SK-N-SH (cell line): Measurements from ENCODE around the gene LARGE1. TPM values are rescaled to one million over a fixed set of nuclear protein-coding genes. Genes with fewer than 3 reads are reported as not detected.
A peak's percentile ranks its signal among the peaks of the same experiment; 100 is the strongest.

Experiments used
- CTCF ChIA-PET: fragments of 300-600, 350-600 bp; formaldehyde crosslinking; extraction: SDS; loops from one replicate; lab custom pipeline; 2021; lab: Yijun Ruan, JAX
- POLR2A ChIA-PET: fragments of 350-600 bp; sonication (Branson Sonifier 250); formaldehyde crosslinking; extraction: SDS; loops from one replicate; lab custom pipeline; 2020; ENCODE audit warnings: antibody characterized with exemption, inconsistent platforms; lab: Yijun Ruan, JAX
- DNase-seq: peaks from one replicate; pipeline ENCODE4 v3.0.0; 2012
- H2AFZ ChIP-seq: fragments of 200-600 bp; sonication (generic); 2 replicates; pipeline ENCODE4 v1.8.1; 2016; ENCODE audit warnings: antibody characterized with exemption, mild to moderate bottlenecking, low read depth
- H3F3A ChIP-seq: fragments of 200-600 bp; sonication (generic); replicated peaks from 2 replicates; pipeline ENCODE3; 2016; ENCODE audit warnings: antibody characterized with exemption, mild to moderate bottlenecking; ENCODE audit not compliant: insufficient read depth
- H3K27ac ChIP-seq, 2 experiments: fragments of 200-500 bp in 1 of 2; fragments of 200-600 bp in 1 of 2; sonication (Bioruptor generic) in 1 of 2; sonication (generic), shearing (Covaris generic) in 1 of 2; 2 replicates each; pipeline versions ENCODE4 v1.5.1 to v1.6.1; 2014 to 2016; ENCODE audit warnings: low read depth in 2 of 2, inconsistent platforms in 1 of 2, low read length in 1 of 2, mild to moderate bottlenecking in 1 of 2, mixed read lengths in 1 of 2
- H3K27me3 ChIP-seq: fragments of 200-600 bp; sonication (generic), shearing (Covaris generic); 2 replicates; pipeline ENCODE4 v1.6.1; 2016; ENCODE audit warnings: mixed run types; ENCODE audit not compliant: insufficient read depth
- H3K36me3 ChIP-seq, 2 experiments: fragments of 200-500 bp in 1 of 2; fragments of 200-600 bp in 1 of 2; sonication (Bioruptor generic) in 1 of 2; sonication (generic) in 1 of 2; replicated peaks in 1 of 2; 2 replicates each; pipeline versions ENCODE3 to v1.5.1; 2014 to 2016; ENCODE audit warnings: low read length in 1 of 2, mild to moderate bottlenecking in 1 of 2; ENCODE audit not compliant: insufficient read depth in 2 of 2, control insufficient read depth in 1 of 2
- H3K4me1 ChIP-seq, 2 experiments: fragments of 200-500 bp in 1 of 2; fragments of 200-600 bp in 1 of 2; sonication (Bioruptor generic) in 1 of 2; sonication (generic), shearing (Covaris generic) in 1 of 2; 2 replicates each; pipeline versions ENCODE4 v1.5.1 to v1.6.1; 2014 to 2016; ENCODE audit warnings: low read depth in 1 of 2, low read length in 1 of 2, mixed run types in 1 of 2; ENCODE audit not compliant: insufficient read depth in 2 of 2, control insufficient read depth in 1 of 2
- H3K4me2 ChIP-seq: fragments of 200-600 bp; sonication (generic), shearing (Covaris generic); 2 replicates; pipeline ENCODE4 v1.6.1; 2017; ENCODE audit warnings: mixed run types
- H3K4me3 ChIP-seq, 2 experiments: fragments of 200-500 bp in 1 of 2; fragments of 200-600 bp in 1 of 2; sonication (Bioruptor generic) in 1 of 2; sonication (generic), shearing (Covaris generic) in 1 of 2; 2 replicates each; pipeline versions ENCODE4 v1.5.1 to v1.8.1; 2014 to 2016; ENCODE audit warnings: low read depth in 2 of 2, inconsistent platforms in 1 of 2, low read length in 1 of 2, mild to moderate bottlenecking in 1 of 2, mixed read lengths in 1 of 2, moderate library complexity in 1 of 2
- H3K79me2 ChIP-seq: fragments of 200-600 bp; sonication (generic); 2 replicates; pipeline ENCODE4 v1.8.1; 2017; ENCODE audit warnings: mild to moderate bottlenecking; ENCODE audit not compliant: insufficient read depth
- H3K9ac ChIP-seq: fragments of 200-600 bp; sonication (generic); 2 replicates; pipeline ENCODE4 v1.6.1; 2017; ENCODE audit warnings: mixed run types
- H3K9me2 ChIP-seq: fragments of 200-600 bp; sonication (generic); 2 replicates; pipeline ENCODE4 v1.6.1; 2017; ENCODE audit warnings: mixed run types
- H3K9me3 ChIP-seq: fragments of 200-600 bp; sonication (generic); 2 replicates; pipeline ENCODE4 v1.6.1; 2017; ENCODE audit warnings: mixed run types, mild to moderate bottlenecking, moderate library complexity
- H4K20me1 ChIP-seq: fragments of 200-600 bp; sonication (generic); 2 replicates; pipeline ENCODE4 v1.6.1; 2017; ENCODE audit warnings: mild to moderate bottlenecking, mixed run types; ENCODE audit not compliant: insufficient read depth
- ELF1 ChIP-seq: IDR thresholded peaks from 2 replicates; pipeline ENCODE4 v1.4.0; 2012
- EP300 ChIP-seq, 2 experiments: IDR thresholded peaks; 2 replicates each; pipeline versions ENCODE4 v1.4.0 to v1.6.1; 2012; ENCODE audit warnings: borderline replicate concordance in 1 of 2, low read depth in 1 of 2, low read length in 1 of 2
- EZH2phosphoT487 ChIP-seq: fragments of 200-600 bp; sonication (generic); IDR thresholded peaks from 2 replicates; pipeline ENCODE4 v1.6.1; 2017; ENCODE audit warnings: low read depth, mixed run types, mild to moderate bottlenecking, antibody characterized with exemption, moderate library complexity, borderline replicate concordance
- GATA2 ChIP-seq: sonication (generic); formaldehyde crosslinking; IDR thresholded peaks from 2 replicates; pipeline ENCODE4 v1.5.0; 2020; ENCODE audit warnings: mild to moderate bottlenecking, missing genetic modification reagents
- IRF3 ChIP-seq: fragments of 150-350 bp; IDR thresholded peaks from 2 replicates; pipeline ENCODE4 v1.6.1; 2016; ENCODE audit warnings: mild to moderate bottlenecking, low read depth, low read length
- MAX ChIP-seq: IDR thresholded peaks from 2 replicates; pipeline ENCODE4 v1.4.0; 2012; ENCODE audit warnings: low read depth
- MEF2A ChIP-seq: IDR thresholded peaks from 2 replicates; pipeline ENCODE4 v1.4.0; 2012; ENCODE audit warnings: low read depth, borderline replicate concordance
- PBX3 ChIP-seq: IDR thresholded peaks from 2 replicates; pipeline ENCODE4; 2012
- POLR2AphosphoS5 ChIP-seq: IDR thresholded peaks from 2 replicates; pipeline ENCODE4 v1.6.1; 2012; ENCODE audit warnings: low read depth, low read length
- RXRA ChIP-seq: IDR thresholded peaks from 2 replicates; pipeline ENCODE4 v1.4.0; 2012; ENCODE audit warnings: low read depth, mild to moderate bottlenecking, borderline replicate concordance
- SIN3A ChIP-seq: IDR thresholded peaks from 2 replicates; pipeline ENCODE4 v1.6.1; 2012; ENCODE audit warnings: low read depth, mild to moderate bottlenecking, low read length, moderate library complexity, borderline replicate concordance
- SMC3 ChIP-seq: IDR thresholded peaks from 2 replicates; pipeline ENCODE4 v1.6.1; 2012; ENCODE audit warnings: low read depth, low read length, improper control_type of control experiment
- USF1 ChIP-seq: IDR thresholded peaks from 2 replicates; pipeline ENCODE4 v1.4.0; 2012; ENCODE audit warnings: low read depth, borderline replicate concordance
- WGBS: methylation state at CpG from one replicate; pipeline ENCODE4 v1.1.6; 2017; ENCODE audit warnings: low lambda C conversion rate; 5-methylcytosine and 5-hydroxymethylcytosine counted together
- polyA plus RNA-seq, 3 experiments: library from polyadenylated mRNA; depleted of rRNA; stranded (reverse); fragments of >200 nt; gene quantifications; 2 replicates each; pipeline ENCODE4 v1.2.3, GENCODE V29; 2012

Gene LARGE1
- polyA plus RNA-seq, 1 of the 3 experiments (the other 2 are of a cell fraction): 1.1 TPM

GRCh38 chr22:33854724-33855123 lies 65.6 kb downstream of the LARGE1 start:
- CTCF ChIA-PET: no interaction called here
- H3F3A ChIP-seq: no peaks in the 10 kb centered on the region
- no peak overlapping the region for H3K4me3 ChIP-seq
- no peak overlapping the region for H2AFZ ChIP-seq
- POLR2A ChIA-PET: no interaction called here
- H3K27me3 ChIP-seq: no peaks in the 10 kb centered on the region
- no peaks in the 10 kb centered on the region for H3K9me3 ChIP-seq
- H3K9me2 ChIP-seq: no peaks in the 10 kb centered on the region
- no peaks in the 10 kb centered on the region for H3K79me2 ChIP-seq
- no peak overlapping the region for H3K27ac ChIP-seq
- WGBS: 82% methylated on average over 11 of the region's 11 CpGs
- no peak for DNase-seq
- no peaks in the 10 kb centered on the region for H4K20me1 ChIP-seq
- no peak overlapping the region for H3K4me2 ChIP-seq
- no peak overlapping the region for H3K9ac ChIP-seq
- H3K4me1 ChIP-seq: peaks cover 0 to 3% of the 10 kb centered on the region in 2 experiments; a peak in 2 of 4 replicates
- H3K36me3 ChIP-seq: no peaks in the 10 kb centered on the region
- no peak for TF ChIP-seq SIN3A
- TF ChIP-seq GATA2 (CRISPR knock-in tag): no peak
- no peak for TF ChIP-seq IRF3
- no peak for TF ChIP-seq EZH2phosphoT487
- TF ChIP-seq RXRA: no peak
- TF ChIP-seq MEF2A: no peak
- TF ChIP-seq EP300 (IDR thresholded peaks at IDR 0.05; ENCODE audit: borderline replicate concordance in 1 of 2, low read depth in 1 of 2, low read length in 1 of 2): no peak

GRCh38 chr22:33853200-33854097 lies 66.8 kb downstream of the LARGE1 start:
- Histone ChIP-seq H3K27ac (peak overlapping the region in 1 of 2 experiments; percentile 81; a peak in 3 of 4 replicates), H3K4me2 (peak overlapping the region; percentile 38; the same call in 1 of the 2 replicates), H4K20me1 (no peaks in the 10 kb centered on the region), H3K9ac (no peak overlapping the region), H3F3A (no peaks in the 10 kb centered on the region), H3K27me3 (no peaks in the 10 kb centered on the region), H2AFZ (no peak overlapping the region), H3K9me3 (no peaks in the 10 kb centered on the region), H3K36me3 (no peaks in the 10 kb centered on the region), H3K4me1 (peaks cover 0 to 3% of the 10 kb centered on the region in 2 experiments; a peak in 2 of 4 replicates), H3K9me2 (no peaks in the 10 kb centered on the region), H3K79me2 (no peaks in the 10 kb centered on the region), H3K4me3 (peak overlapping the region; percentile 24 to 37)
- peak; percentile 64 for DNase-seq
- ChIA-PET POLR2A (interaction anchor here (0.6 to 1.3 kb wide), 2 partner anchors 16 to 65 kb away, joined by 3 to 4 read pairs; no protein-coding TSS in a partner anchor), CTCF (no interaction called here)
- TF ChIP-seq ELF1: no peak
- no peak for TF ChIP-seq GATA2 (CRISPR knock-in tag)
- no peak for TF ChIP-seq EZH2phosphoT487
- no peak for TF ChIP-seq MAX
- TF ChIP-seq SMC3: no peak
- TF ChIP-seq PBX3: no peak
- no peak for TF ChIP-seq USF1
- no peak for TF ChIP-seq POLR2AphosphoS5
- WGBS: 23% methylated on average over 9 of the region's 9 CpGs
